Lung microvascular endothelial cell (primary cell): ENCODE measurements around the gene MPZL3. TPM values are rescaled to one million over a fixed set of nuclear protein-coding genes. Genes with fewer than 3 reads are reported as not detected.

ENCODE experiments used
- DNase-seq, 2 donors: peaks; one replicate each; pipeline versions ENCODE4 v3.0.0 to v3.0.0-alpha.2; 2010; ENCODE audit warnings: low read depth in 2 of 2
- total RNA-seq: library from RNA; depleted of rRNA; stranded (reverse); fragments of >200 nt; gene quantifications from 2 replicates; pipeline ENCODE4 v1.2.1, GENCODE V29; 2014

The MPZL3 gene
- 1.4 and 5.2 TPM in 2 replicates for total RNA-seq

GRCh38 chr11:118251858-118252652, at the start of gene MPZL3:
Gene MPZL3, minus strand, starts transcription at chr11:118252365. Its CDS starts 71 bp downstream, at chr11:118252294.
- DNase-seq = peak; percentile 67 to 93

GRCh38 chr11:118301600-118302195, 49.5 kb upstream of the MPZL3 start:
- DNase-seq = no peak

- peak; percentile 48 to 70 for DNase-seq
Observed at GRCh38 chr11:118295815-118296454, 43.8 kb upstream of the MPZL3 start.

GRCh38 chr11:118295199-118295598, 43.0 kb upstream of the MPZL3 start:
- no peak for DNase-seq

- DNase-seq = no peak
Observed at GRCh38 chr11:118294053-118294452, 41.9 kb upstream of the MPZL3 start.

GRCh38 chr11:118291477-118292135, 39.4 kb upstream of the MPZL3 start:
- no peak for DNase-seq

- DNase-seq = peak; percentile 64
Observed at GRCh38 chr11:118290923-118291322, 38.8 kb upstream of the MPZL3 start.

- no peak for DNase-seq
Observed at GRCh38 chr11:118289401-118289800, 37.2 kb upstream of the MPZL3 start.

GRCh38 chr11:118287006-118287405, 34.8 kb upstream of the MPZL3 start:
- DNase-seq = peak in 1 of 2 donors; percentile 28

GRCh38 chr11:118286545-118286944, 34.4 kb upstream of the MPZL3 start:
- DNase-seq = no peak

GRCh38 chr11:118283756-118284350, 31.7 kb upstream of the MPZL3 start:
- no peak for DNase-seq

- DNase-seq = no peak
Observed at GRCh38 chr11:118283037-118283636, 31.0 kb upstream of the MPZL3 start.

GRCh38 chr11:118282606-118283005, 30.4 kb upstream of the MPZL3 start:
- DNase-seq = no peak

GRCh38 chr11:118281284-118281683, 29.1 kb upstream of the MPZL3 start:
- DNase-seq = no peak

- DNase-seq = peak; percentile 58 to 94
Observed at GRCh38 chr11:118277312-118277711, 25.1 kb upstream of the MPZL3 start.

- DNase-seq = peak in 1 of 2 donors; percentile 26
Observed at GRCh38 chr11:118276422-118276821, 24.3 kb upstream of the MPZL3 start.

- peak; percentile 29 to 93 for DNase-seq
Observed at GRCh38 chr11:118275176-118275575, 23.0 kb upstream of the MPZL3 start.

GRCh38 chr11:118274186-118274585, 22.0 kb upstream of the MPZL3 start:
- peak in 1 of 2 donors; percentile 20 for DNase-seq

GRCh38 chr11:118272001-118272400, 19.8 kb upstream of the MPZL3 start:
- DNase-seq = no peak

GRCh38 chr11:118267486-118267885, 15.3 kb upstream of the MPZL3 start:
- DNase-seq = no peak

- peak in 1 of 2 donors; percentile 45 for DNase-seq
Observed at GRCh38 chr11:118265954-118266353, 13.8 kb upstream of the MPZL3 start.
